Peyer's patch (tissue), 4 donors: ENCODE results near the gene SMAD3. TPM values are rescaled to one million over a fixed set of nuclear protein-coding genes. Genes with fewer than 3 reads are reported as not detected.

Experiments used
- DNase-seq, 3 donors: peaks; one replicate each; pipeline ENCODE4 v3.0.0-alpha.2; 2017 to 2019
- H3K27ac ChIP-seq, 4 donors: fragments of 200-600 bp; sonication (generic); one replicate each; pipeline ENCODE4 v1.5.1; 2016 to 2019
- H3K27me3 ChIP-seq, 2 donors: fragments of 200-600 bp; sonication (generic); one replicate each; pipeline ENCODE4 v1.5.1; 2019
- H3K36me3 ChIP-seq, 3 donors: fragments of 200-600 bp; sonication (generic); one replicate each; pipeline ENCODE4 v1.5.1; 2016 to 2019
- H3K4me1 ChIP-seq, 4 donors: fragments of 200-600 bp; sonication (generic); one replicate each; pipeline ENCODE4 v1.5.1; 2016 to 2019
- H3K4me3 ChIP-seq, 4 donors: fragments of 200-600 bp; sonication (generic); 1 replicate in 3 of 4; 2 replicates in 1 of 4; pipeline ENCODE4 v1.5.1; 2016 to 2019; ENCODE audit warnings: mild to moderate bottlenecking in 1 of 4
- H3K9me3 ChIP-seq, 4 donors: fragments of 200-600 bp; sonication (generic); one replicate each; pipeline ENCODE4 v1.5.1; 2016 to 2019; ENCODE audit warnings: mild to moderate bottlenecking in 1 of 4
- CTCF ChIP-seq, 6 experiments: fragments of 450-650 bp in 4 of 6; fragments of 200-600 bp in 2 of 6; sonication (generic) in 1 of 6; IDR thresholded peaks; one replicate each; pipeline ENCODE4 v1.5.1; 2017 to 2019; ENCODE audit warnings: antibody characterized with exemption in 6 of 6, mild to moderate bottlenecking in 3 of 6, moderate library complexity in 1 of 6
- POLR2A ChIP-seq, 2 donors: fragments of 450-650 bp; IDR thresholded peaks; one replicate each; pipeline ENCODE4 v1.5.1; 2017; ENCODE audit warnings: antibody characterized with exemption in 2 of 2, mild to moderate bottlenecking in 2 of 2, moderate library complexity in 2 of 2
- total RNA-seq, 4 donors: library from RNA; depleted of rRNA; stranded (reverse); fragments of >200 nt; gene quantifications; one replicate each; pipeline ENCODE4 v1.1.0, GENCODE V29; 2016

Gene SMAD3
- total RNA-seq, 4 donors from 2014 or later: 43.7 to 80.0 (median 60.2) TPM

GRCh38 chr15:67166280-67167009 is 101.0 kb downstream of the SMAD3 start:
- no peak overlapping the region for H3K4me3 ChIP-seq
- TF ChIP-seq POLR2A (IDR thresholded peaks at IDR 0.05): no peak
- TF ChIP-seq CTCF (IDR thresholded peaks at IDR 0.05): no peak
- H3K27ac ChIP-seq: peak overlapping the region in 1 of 4 donors; percentile 21
- no peaks in the 10 kb centered on the region for H3K27me3 ChIP-seq
- peaks cover 0 to 69% (median 0%) of the 10 kb centered on the region in 3 donors for H3K36me3 ChIP-seq
- peak in 1 of 3 donors; percentile 31 for DNase-seq
- peaks cover 0 to 23% (median 0%) of the 10 kb centered on the region in 4 donors for H3K4me1 ChIP-seq
- no peaks in the 10 kb centered on the region for H3K9me3 ChIP-seq

GRCh38 chr15:67167091-67167490 is 101.7 kb downstream of the SMAD3 start:
- Histone ChIP-seq H3K4me1 (peaks cover 0 to 16% (median 0%) of the 10 kb centered on the region in 4 donors), H3K27ac (peak overlapping the region in 2 of 4 donors; percentile 9 to 36), H3K9me3 (no peaks in the 10 kb centered on the region), H3K36me3 (peaks cover 0 to 75% (median 0%) of the 10 kb centered on the region in 3 donors), H3K4me3 (no peak overlapping the region), H3K27me3 (no peaks in the 10 kb centered on the region)
- DNase-seq: peak in 1 of 3 donors; percentile 39
- TF ChIP-seq POLR2A (IDR thresholded peaks at IDR 0.05): no peak
- no peak for TF ChIP-seq CTCF (IDR thresholded peaks at IDR 0.05)

GRCh38 chr15:67168694-67169093 is 103.3 kb downstream of the SMAD3 start:
- peaks cover 0 to 16% (median 0%) of the 10 kb centered on the region in 4 donors for H3K4me1 ChIP-seq
- H3K36me3 ChIP-seq: peaks cover 0 to 80% (median 0%) of the 10 kb centered on the region in 3 donors
- peak in 1 of 3 donors; percentile 29 for DNase-seq
- no peak overlapping the region for H3K4me3 ChIP-seq
- H3K27ac ChIP-seq: peak overlapping the region in 2 of 4 donors; percentile 14 to 22
- TF ChIP-seq POLR2A (IDR thresholded peaks at IDR 0.05): no peak
- no peaks in the 10 kb centered on the region for H3K9me3 ChIP-seq
- H3K27me3 ChIP-seq: no peaks in the 10 kb centered on the region

- TF ChIP-seq POLR2A (IDR thresholded peaks at IDR 0.05) (no peak), CTCF (IDR thresholded peaks at IDR 0.05) (no peak)
- H3K9me3 ChIP-seq: no peaks in the 10 kb centered on the region
- no peak overlapping the region for H3K27ac ChIP-seq
- peaks cover 0 to 26% (median 4%) of the 10 kb centered on the region in 4 donors for H3K4me1 ChIP-seq
- no peaks in the 10 kb centered on the region for H3K27me3 ChIP-seq
- H3K4me3 ChIP-seq: no peak overlapping the region
- peaks cover 0 to 76% (median 0%) of the 10 kb centered on the region in 3 donors for H3K36me3 ChIP-seq
- DNase-seq: peak in 1 of 3 donors; percentile 35
Measured at GRCh38 chr15:67170143-67170925, 104.9 kb downstream of the SMAD3 start.

GRCh38 chr15:67171471-67171870 is 106.1 kb downstream of the SMAD3 start:
- Histone ChIP-seq H3K4me1 (peaks cover 0 to 38% (median 10%) of the 10 kb centered on the region in 4 donors), H3K36me3 (peaks cover 0 to 64% (median 0%) of the 10 kb centered on the region in 3 donors), H3K9me3 (no peaks in the 10 kb centered on the region), H3K27me3 (no peaks in the 10 kb centered on the region), H3K27ac (no peak overlapping the region), H3K4me3 (no peak overlapping the region)
- DNase-seq: no peak
- no peak for TF ChIP-seq POLR2A (IDR thresholded peaks at IDR 0.05)
- no peak for TF ChIP-seq CTCF (IDR thresholded peaks at IDR 0.05)

- Histone ChIP-seq H3K9me3 (no peaks in the 10 kb centered on the region), H3K4me3 (no peak overlapping the region), H3K27ac (no peak overlapping the region), H3K27me3 (no peaks in the 10 kb centered on the region), H3K36me3 (peaks cover 0 to 57% (median 0%) of the 10 kb centered on the region in 3 donors), H3K4me1 (peaks cover 0 to 40% (median 10%) of the 10 kb centered on the region in 4 donors)
- no peak for DNase-seq
- TF ChIP-seq POLR2A (IDR thresholded peaks at IDR 0.05) (no peak), CTCF (IDR thresholded peaks at IDR 0.05) (no peak)
Measured at GRCh38 chr15:67172172-67172571, 106.8 kb downstream of the SMAD3 start.
